Body of pancreas (tissue), 4 donors: ENCODE results near the gene KLHL17. TPM values are rescaled to one million over a fixed set of nuclear protein-coding genes. Genes with fewer than 3 reads are reported as not detected.

Source experiments
- ATAC-seq: fragments of 150-250 bp; one replicate; pipeline ENCODE4 v1.9.1; 2016
- DNase-seq, 4 donors: peaks; one replicate each; pipeline ENCODE4 v3.0.0-alpha.2; 2019
- H3K27ac ChIP-seq, 4 donors: fragments of 200-600 bp; sonication (generic); 1 replicate in 3 of 4; 2 replicates in 1 of 4; pipeline versions ENCODE4 v1.5.1 to v1.6.1; 2016 to 2019; ENCODE audit warnings: mild to moderate bottlenecking in 1 of 4, mixed read lengths in 1 of 4, moderate library complexity in 1 of 4
- H3K27me3 ChIP-seq, 2 donors: fragments of 200-600 bp; sonication (generic); one replicate each; pipeline ENCODE4 v1.6.0; 2016; ENCODE audit warnings: mild to moderate bottlenecking in 1 of 2
- H3K36me3 ChIP-seq, 2 donors: fragments of 200-600 bp; sonication (generic); replicated peaks in 1 of 2; 2 replicates each; pipeline ENCODE4 v1.5.1; 2016; ENCODE audit warnings: low read depth in 2 of 2; ENCODE audit not compliant: insufficient read depth in 1 of 2
- H3K4me1 ChIP-seq: fragments of 200-600 bp; sonication (generic); one replicate; pipeline ENCODE4 v1.6.0; 2016
- H3K4me3 ChIP-seq, 2 donors: fragments of 200-600 bp; sonication (generic); 1 replicate in 1 of 2; 2 replicates in 1 of 2; pipeline ENCODE4 v1.5.1; 2016 to 2019
- H3K9me3 ChIP-seq, 3 donors: fragments of 200-600 bp; sonication (generic); 1 replicate in 2 of 3; 2 replicates in 1 of 3; pipeline ENCODE4 v1.5.1; 2016
- CTCF ChIP-seq, 7 experiments: fragments of 450-650 bp in 4 of 7; fragments of 200-600 bp in 3 of 7; sonication (generic) in 3 of 7; IDR thresholded peaks; one replicate each; pipeline ENCODE4 v1.5.1; 2016 to 2019; ENCODE audit warnings: antibody characterized with exemption in 7 of 7
- POLR2A ChIP-seq, 3 donors: fragments of 450-650 bp; IDR thresholded peaks; one replicate each; pipeline ENCODE4 v1.6.1; 2016; ENCODE audit warnings: antibody characterized with exemption in 3 of 3, mild to moderate bottlenecking in 2 of 3
- WGBS, 2 donors: methylation state at CpG; one replicate each; pipeline ENCODE4 v1.1.5; 2017; 5-methylcytosine and 5-hydroxymethylcytosine counted together
- intact Hi-C: fragments of 100-400 bp; cut with DNase I; formaldehyde crosslinking; loops from one replicate; pipeline ENCODE4 v1.15.1; 2023
- total RNA-seq, 2 donors: library from RNA; depleted of rRNA; stranded (reverse); fragments of >200 nt; gene quantifications; one replicate each; pipeline ENCODE4 v1.1.0, GENCODE V29; 2016

KLHL17 gene
- total RNA-seq, 2 donors from 2014 or later = 6.0 to 29.0 TPM

GRCh38 chr1:959731-960362 lies 537 bp upstream of the KLHL17 start:
- no peak for DNase-seq
- H3K4me1 ChIP-seq = peaks cover 34% of the 10 kb centered on the region
- H3K4me3 ChIP-seq = no peak overlapping the region
- TF ChIP-seq CTCF (IDR thresholded peaks at IDR 0.05) (no peak), POLR2A (IDR thresholded peaks at IDR 0.05) (no peak)
- no peak overlapping the region for H3K27ac ChIP-seq
- no peaks in the 10 kb centered on the region for H3K9me3 ChIP-seq
- WGBS, 2 donors = 11 to 23% methylated on average over 17 to 57 of the region's 57 CpGs
- ATAC-seq = peak; percentile 10
- intact Hi-C loops = no loop called here
- no peaks in the 10 kb centered on the region for H3K27me3 ChIP-seq
- peaks cover 0 to 9% of the 10 kb centered on the region in 2 donors for H3K36me3 ChIP-seq

- peaks cover 0 to 3% of the 10 kb centered on the region in 2 donors for H3K36me3 ChIP-seq
- DNase-seq (no peak), ATAC-seq (no peak)
- peaks cover 39% of the 10 kb centered on the region for H3K4me1 ChIP-seq
- no peaks in the 10 kb centered on the region for H3K9me3 ChIP-seq
- no peak overlapping the region for H3K27ac ChIP-seq
- H3K27me3 ChIP-seq = no peaks in the 10 kb centered on the region
- peak overlapping the region in 1 of 2 donors; percentile 60 for H3K4me3 ChIP-seq
- TF ChIP-seq POLR2A (IDR thresholded peaks at IDR 0.05) (no peak), CTCF (IDR thresholded peaks at IDR 0.05) (no peak)
- 36 to 97% methylated on average over 12 to 54 of the region's 56 CpGs for WGBS, 2 donors
- intact Hi-C loops = no loop called here
Measured at GRCh38 chr1:961132-961669, 817 bp downstream of the KLHL17 start.

GRCh38 chr1:962381-963300 lies 2.3 kb downstream of the KLHL17 start:
- intact Hi-C loops = no loop called here
- Histone ChIP-seq H3K4me3 (no peak overlapping the region), H3K9me3 (no peaks in the 10 kb centered on the region), H3K4me1 (peaks cover 42% of the 10 kb centered on the region), H3K36me3 (no peaks in the 10 kb centered on the region), H3K27me3 (no peaks in the 10 kb centered on the region), H3K27ac (no peak overlapping the region)
- TF ChIP-seq CTCF (IDR thresholded peaks at IDR 0.05) = no peak
- TF ChIP-seq POLR2A (IDR thresholded peaks at IDR 0.05) = no peak
- 95 to 96% methylated on average over 27 to 42 of the region's 57 CpGs for WGBS, 2 donors
- ATAC-seq = no peak
- no peak for DNase-seq

- TF ChIP-seq POLR2A (IDR thresholded peaks at IDR 0.05) = no peak
- TF ChIP-seq CTCF (IDR thresholded peaks at IDR 0.05) = no peak
- peaks cover 40% of the 10 kb centered on the region for H3K4me1 ChIP-seq
- 90% methylated on average over 2 to 16 of the region's 16 CpGs for WGBS, 2 donors
- no peak overlapping the region for H3K27ac ChIP-seq
- H3K36me3 ChIP-seq = no peaks in the 10 kb centered on the region
- intact Hi-C loops = no loop called here
- ATAC-seq = no peak
- no peaks in the 10 kb centered on the region for H3K9me3 ChIP-seq
- no peak for DNase-seq
- H3K4me3 ChIP-seq = no peak overlapping the region
- H3K27me3 ChIP-seq = no peaks in the 10 kb centered on the region
Measured at GRCh38 chr1:963301-963651, 2.9 kb downstream of the KLHL17 start.
